Measurements from ENCODE around the gene DNAH14. TPM values are rescaled to one million over a fixed set of nuclear protein-coding genes. Genes with fewer than 3 reads are reported as not detected.

DNAH14 gene
- polyA plus RNA-seq, 1 donor (not counting 4 experiments of a cell fraction or from before 2014, with no cell fraction given), result 6.4 TPM

DNA sequence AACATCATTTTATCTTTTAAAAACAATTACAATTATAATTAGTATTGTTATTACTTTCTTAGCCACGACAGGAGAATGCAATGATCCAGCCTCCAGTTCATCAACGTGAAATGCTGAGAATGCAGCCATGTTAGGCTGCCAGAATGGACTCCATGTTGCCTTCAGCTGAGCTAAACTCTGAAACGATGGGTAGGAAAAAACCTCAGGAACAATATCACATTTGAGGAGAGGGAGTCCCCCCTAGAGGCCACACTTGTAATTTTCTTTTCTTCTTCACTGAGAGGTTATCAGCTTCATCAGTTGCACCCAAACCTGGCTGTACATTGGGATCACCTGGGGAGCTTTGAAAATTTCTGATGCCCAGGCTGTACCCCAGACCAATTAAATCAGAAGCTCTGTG lies 34.6 kb upstream of the DNAH14 start:
- Histone ChIP-seq H3K9me3 (ENCODE audit: control insufficient read depth, low read depth, low read length) (no peaks in the 10 kb centered on the region), H3K9me1 (ENCODE audit: control insufficient read depth, extremely low read depth, insufficient read depth, low read length) (no peaks in the 10 kb centered on the region), H3K27me3 (ENCODE audit: control insufficient read depth, extremely low read depth, insufficient read depth, low read length) (no peaks in the 10 kb centered on the region), H4K20me1 (ENCODE audit: control insufficient read depth, extremely low read depth, insufficient read depth, low read length) (no peaks in the 10 kb centered on the region), H3K27ac (ENCODE audit: control insufficient read depth, insufficient read depth, low read length) (no peak overlapping the region), H3K9ac (ENCODE audit: control insufficient read depth, extremely low read depth, insufficient read depth, low read length) (no peak overlapping the region), H3K4me3 (ENCODE audit: control insufficient read depth in 2 of 3, extremely low read depth in 1 of 3, insufficient read depth in 2 of 3, low read depth in 1 of 3, low read length in 3 of 3) (no peak overlapping the region), H2AFZ (ENCODE audit: control insufficient read depth, low read length) (no peak overlapping the region), H3K4me1 (ENCODE audit: control insufficient read depth, extremely low read depth, insufficient read depth, low read length) (no peaks in the 10 kb centered on the region), H3K4me2 (ENCODE audit: control insufficient read depth, extremely low read depth, insufficient read depth, low read depth, low read length) (no peak overlapping the region), H3K36me3 (ENCODE audit: control insufficient read depth in 2 of 2, extremely low read depth in 1 of 2, insufficient read depth in 2 of 2, low read length in 2 of 2) (no peaks in the 10 kb centered on the region), H3K79me2 (ENCODE audit: control insufficient read depth, insufficient read depth, low read length) (no peaks in the 10 kb centered on the region)
- dilution Hi-C loops (cut with MboI; ENCODE audit: extremely low pct_ligation_motif_present, low sequenced_read_pairs), result no loop called here
- TF ChIP-seq, protein P1, sequence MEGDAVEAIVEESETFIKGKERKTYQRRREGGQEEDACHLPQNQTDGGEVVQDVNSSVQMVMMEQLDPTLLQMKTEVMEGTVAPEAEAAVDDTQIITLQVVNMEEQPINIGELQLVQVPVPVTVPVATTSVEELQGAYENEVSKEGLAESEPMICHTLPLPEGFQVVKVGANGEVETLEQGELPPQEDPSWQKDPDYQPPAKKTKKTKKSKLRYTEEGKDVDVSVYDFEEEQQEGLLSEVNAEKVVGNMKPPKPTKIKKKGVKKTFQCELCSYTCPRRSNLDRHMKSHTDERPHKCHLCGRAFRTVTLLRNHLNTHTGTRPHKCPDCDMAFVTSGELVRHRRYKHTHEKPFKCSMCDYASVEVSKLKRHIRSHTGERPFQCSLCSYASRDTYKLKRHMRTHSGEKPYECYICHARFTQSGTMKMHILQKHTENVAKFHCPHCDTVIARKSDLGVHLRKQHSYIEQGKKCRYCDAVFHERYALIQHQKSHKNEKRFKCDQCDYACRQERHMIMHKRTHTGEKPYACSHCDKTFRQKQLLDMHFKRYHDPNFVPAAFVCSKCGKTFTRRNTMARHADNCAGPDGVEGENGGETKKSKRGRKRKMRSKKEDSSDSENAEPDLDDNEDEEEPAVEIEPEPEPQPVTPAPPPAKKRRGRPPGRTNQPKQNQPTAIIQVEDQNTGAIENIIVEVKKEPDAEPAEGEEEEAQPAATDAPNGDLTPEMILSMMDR (optimal IDR thresholded peaks at IDR 0.05 in 1 of 3, IDR thresholded peaks at IDR 0.05 in 1 of 3, conservative IDR thresholded peaks at IDR 0.05 in 1 of 3; ENCODE audit: extremely low read depth in 1 of 3, insufficient read depth in 2 of 3, low read length in 3 of 3), result peak in 2 of 3 experiments; percentile 6 to 14
- no peak for TF ChIP-seq EZH2 (IDR thresholded peaks at IDR 0.05; ENCODE audit: low read length)
- FAIRE-seq (no peak), DNase-seq (ENCODE audit: low read depth, low spot score) (no peak)

DNA sequence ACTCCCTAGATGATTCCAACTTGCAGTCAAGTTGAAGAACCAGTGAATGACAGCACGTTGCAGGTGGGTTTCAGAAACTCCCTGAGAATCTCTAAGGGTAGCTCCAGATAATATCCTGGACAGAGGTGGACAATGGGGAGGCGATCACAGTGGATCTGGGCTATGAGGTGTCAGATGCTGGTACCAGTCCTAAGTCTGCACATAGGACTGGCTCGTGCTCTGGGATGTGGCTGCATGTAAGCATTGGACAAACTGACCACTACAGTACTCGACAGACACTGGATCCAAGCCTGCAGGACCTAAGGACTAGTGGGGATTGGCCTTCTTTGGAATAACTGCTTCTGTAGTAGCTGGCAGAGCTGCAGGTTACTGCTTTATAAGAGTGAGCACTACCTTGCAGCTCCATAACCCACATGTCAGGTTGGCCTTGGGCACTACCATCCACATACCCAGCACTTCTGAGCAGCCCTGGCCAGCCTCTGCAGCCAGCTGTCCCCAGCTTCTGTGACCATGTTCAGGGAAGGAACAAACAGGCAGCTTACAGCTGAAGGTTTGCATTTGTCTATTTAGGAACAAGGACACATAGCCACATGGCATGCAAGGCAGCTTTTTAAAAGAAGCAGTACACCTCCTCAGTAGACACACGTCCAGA lies 33.2 kb upstream of the DNAH14 start:
- no peak for FAIRE-seq
- no peaks in the 10 kb centered on the region for H3K79me2 ChIP-seq (ENCODE audit: control insufficient read depth, insufficient read depth, low read length)
- no peaks in the 10 kb centered on the region for H3K9me3 ChIP-seq (ENCODE audit: control insufficient read depth, low read depth, low read length)
- no peaks in the 10 kb centered on the region for H3K4me1 ChIP-seq (ENCODE audit: control insufficient read depth, extremely low read depth, insufficient read depth, low read length)
- dilution Hi-C loops (cut with MboI; ENCODE audit: extremely low pct_ligation_motif_present, low sequenced_read_pairs), result no loop called here
- H3K27me3 ChIP-seq (ENCODE audit: control insufficient read depth, extremely low read depth, insufficient read depth, low read length), result no peaks in the 10 kb centered on the region
- H3K4me3 ChIP-seq (ENCODE audit: control insufficient read depth in 2 of 3, extremely low read depth in 1 of 3, insufficient read depth in 2 of 3, low read depth in 1 of 3, low read length in 3 of 3), result no peak overlapping the region
- no peak overlapping the region for H3K4me2 ChIP-seq (ENCODE audit: control insufficient read depth, extremely low read depth, insufficient read depth, low read depth, low read length)
- DNase-seq (ENCODE audit: low read depth, low spot score), result no peak
- H3K9ac ChIP-seq (ENCODE audit: control insufficient read depth, extremely low read depth, insufficient read depth, low read length), result no peak overlapping the region
- H3K36me3 ChIP-seq (ENCODE audit: control insufficient read depth in 2 of 2, extremely low read depth in 1 of 2, insufficient read depth in 2 of 2, low read length in 2 of 2), result no peaks in the 10 kb centered on the region
- H4K20me1 ChIP-seq (ENCODE audit: control insufficient read depth, extremely low read depth, insufficient read depth, low read length), result no peaks in the 10 kb centered on the region
- H3K9me1 ChIP-seq (ENCODE audit: control insufficient read depth, extremely low read depth, insufficient read depth, low read length), result no peaks in the 10 kb centered on the region
- H3K27ac ChIP-seq (ENCODE audit: control insufficient read depth, insufficient read depth, low read length), result no peak overlapping the region
- no peak overlapping the region for H2AFZ ChIP-seq (ENCODE audit: control insufficient read depth, low read length)
- no peak for TF ChIP-seq EZH2 (IDR thresholded peaks at IDR 0.05; ENCODE audit: low read length)
- TF ChIP-seq, protein P1 (optimal IDR thresholded peaks at IDR 0.05 in 1 of 3, IDR thresholded peaks at IDR 0.05 in 1 of 3, conservative IDR thresholded peaks at IDR 0.05 in 1 of 3; ENCODE audit: extremely low read depth in 1 of 3, insufficient read depth in 2 of 3, low read length in 3 of 3), result no peak
